HG03571 (cell line): ENCODE results near the gene SHE.

ENCODE experiments used
- ATAC-seq: cut with Tn5 transposase; IDR thresholded peaks from one replicate; pipeline ENCODE4 v1.9.1; 2021; ENCODE audit not compliant: unreplicated experiment

Gene SHE

DNA sequence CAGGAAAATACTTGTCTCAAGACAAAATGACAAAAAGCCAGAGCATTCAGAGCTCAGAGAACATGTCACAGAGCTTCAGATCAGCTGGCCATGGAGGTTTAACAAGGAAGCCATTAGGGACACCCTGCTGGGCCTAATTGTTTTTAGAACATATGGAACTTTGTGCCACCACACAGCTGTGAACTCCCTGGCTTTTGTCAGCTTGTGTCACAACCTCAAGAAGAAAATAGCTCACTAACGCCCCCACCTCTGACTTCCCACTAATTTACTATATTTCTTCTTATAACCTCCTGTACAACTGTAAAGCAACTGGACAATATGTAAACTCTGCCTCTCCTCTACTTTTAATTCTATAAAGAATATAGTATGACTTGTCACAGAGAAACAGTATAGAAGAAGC, 21.2 kb downstream of the SHE start:
- ATAC-seq, result no peak

DNA sequence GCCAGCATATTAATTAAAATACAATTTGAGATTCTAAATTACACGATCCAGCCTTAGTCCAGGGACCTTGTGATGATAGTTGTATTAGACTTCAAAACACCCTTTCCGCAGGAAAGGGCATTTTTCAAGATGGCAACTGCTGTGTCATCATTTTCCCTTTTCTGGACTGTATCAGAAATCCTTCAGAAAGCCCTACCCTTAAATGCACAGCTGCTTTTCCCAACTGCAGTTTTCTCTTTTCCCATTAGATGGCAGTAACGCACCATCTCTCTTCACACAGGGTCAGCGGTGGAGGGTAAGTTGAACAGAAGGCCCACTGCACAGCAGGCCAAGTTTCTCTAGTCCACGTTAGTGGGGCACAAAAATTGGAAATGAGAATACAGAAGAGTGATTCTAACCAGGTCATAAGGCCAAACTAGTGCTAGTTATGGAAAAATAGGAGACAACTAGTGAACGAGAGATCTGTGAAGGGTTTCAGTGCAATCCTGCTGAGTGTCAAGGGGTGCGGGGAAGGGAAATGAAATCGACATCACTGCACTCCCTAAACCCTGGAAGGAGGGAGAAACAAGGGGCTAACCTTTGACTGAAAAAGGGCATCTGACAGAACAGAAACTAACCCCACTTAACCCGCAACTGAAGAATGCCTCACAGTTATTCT, 22.3 kb downstream of the SHE start:
- ATAC-seq, result no peak

DNA sequence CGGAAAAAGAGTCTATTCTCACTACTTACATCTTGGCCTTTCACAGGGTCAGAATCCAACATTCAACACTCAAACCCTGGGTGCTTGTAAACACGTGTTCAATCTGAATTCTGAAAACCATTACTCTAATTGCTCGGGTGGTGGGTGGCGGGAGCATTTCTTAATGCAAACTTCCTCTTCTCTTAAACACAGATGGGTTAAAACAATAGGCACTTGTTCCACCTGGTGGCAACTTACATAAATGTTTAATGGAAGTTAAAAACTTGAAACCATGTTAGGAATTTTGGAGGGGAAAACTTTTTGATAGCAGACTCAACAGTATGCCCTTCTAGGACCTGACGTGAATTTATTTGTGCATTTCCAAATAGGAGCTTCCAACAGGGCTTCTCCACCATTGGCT, 23.6 kb downstream of the SHE start:
- no peak for ATAC-seq

DNA sequence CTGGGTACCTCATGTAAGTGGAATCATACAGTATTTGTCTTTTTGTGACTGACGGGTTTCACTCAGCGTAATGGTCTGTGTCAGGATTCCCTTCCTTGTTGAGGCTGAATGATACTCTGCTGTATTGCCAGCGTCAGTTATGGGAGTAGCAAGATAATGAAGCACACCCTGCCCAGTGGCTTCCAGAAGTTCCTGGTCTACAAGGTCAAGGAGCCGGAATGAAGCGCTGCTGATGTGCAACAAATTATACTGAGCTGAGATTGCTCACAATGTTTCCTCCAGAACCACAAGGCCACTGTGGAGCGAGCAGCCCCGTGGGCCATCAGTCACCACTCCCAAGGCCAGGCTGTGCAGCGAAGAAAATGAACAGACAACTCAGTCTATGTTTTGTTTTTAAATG, 24.2 kb downstream of the SHE start:
- no peak for ATAC-seq

DNA sequence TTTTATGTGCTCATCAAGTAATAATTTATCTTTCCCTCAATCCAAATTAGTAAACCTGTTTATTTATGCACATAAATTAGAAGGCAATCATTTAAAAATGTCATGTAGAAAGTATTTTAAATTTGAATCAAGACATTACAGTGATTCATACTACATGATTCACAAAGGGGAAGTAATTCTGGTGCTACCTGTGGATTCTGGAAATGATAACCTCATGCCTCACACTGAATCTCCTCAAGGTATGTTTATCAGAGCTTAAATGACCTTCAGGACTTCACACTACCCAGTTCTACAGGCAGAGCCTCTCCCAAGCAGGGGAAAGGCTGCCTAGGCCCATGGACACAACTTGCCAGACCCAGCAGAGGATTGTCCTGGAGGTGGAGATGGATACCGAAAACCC, 25.4 kb downstream of the SHE start:
- ATAC-seq, result no peak

DNA sequence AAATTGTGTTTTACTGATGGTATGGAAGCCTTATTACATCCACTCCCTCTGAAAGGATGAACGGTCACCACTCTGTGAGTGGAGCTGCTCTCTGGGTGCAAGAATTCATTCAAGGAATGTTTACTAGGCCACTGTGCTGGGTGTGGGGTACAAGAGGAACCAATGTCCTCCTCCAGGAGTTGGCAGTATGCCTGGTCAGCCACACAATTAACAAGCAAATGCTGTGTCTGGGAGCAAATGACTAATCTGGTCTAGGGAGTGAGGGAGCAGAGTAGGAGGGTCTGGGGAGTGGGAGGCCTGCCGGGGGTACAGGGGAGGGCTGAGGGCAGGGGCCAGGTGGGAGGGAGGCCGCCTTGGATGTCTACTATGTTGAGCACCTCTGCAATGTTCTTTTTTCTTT, 27.4 kb downstream of the SHE start:
- no peak for ATAC-seq

DNA sequence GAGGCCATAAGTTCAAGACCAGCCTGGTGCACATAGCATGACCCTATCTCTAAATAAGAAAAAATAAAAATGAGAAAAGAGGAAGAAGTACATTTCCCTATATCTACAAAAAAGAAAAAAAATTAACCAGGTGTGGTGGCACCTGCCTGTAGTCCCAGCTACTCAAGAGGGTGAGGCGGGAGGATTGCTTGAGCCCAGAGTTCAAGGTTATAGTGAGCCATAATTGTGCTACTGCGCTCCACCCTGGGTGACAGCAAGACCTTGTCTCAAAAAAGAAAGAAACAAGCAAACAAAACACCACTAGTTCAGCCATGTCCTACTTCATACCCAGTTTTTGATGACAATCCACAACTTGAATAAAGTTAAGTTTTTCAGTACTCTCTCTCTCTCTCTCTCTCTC, 30.9 kb downstream of the SHE start:
- no peak for ATAC-seq

DNA sequence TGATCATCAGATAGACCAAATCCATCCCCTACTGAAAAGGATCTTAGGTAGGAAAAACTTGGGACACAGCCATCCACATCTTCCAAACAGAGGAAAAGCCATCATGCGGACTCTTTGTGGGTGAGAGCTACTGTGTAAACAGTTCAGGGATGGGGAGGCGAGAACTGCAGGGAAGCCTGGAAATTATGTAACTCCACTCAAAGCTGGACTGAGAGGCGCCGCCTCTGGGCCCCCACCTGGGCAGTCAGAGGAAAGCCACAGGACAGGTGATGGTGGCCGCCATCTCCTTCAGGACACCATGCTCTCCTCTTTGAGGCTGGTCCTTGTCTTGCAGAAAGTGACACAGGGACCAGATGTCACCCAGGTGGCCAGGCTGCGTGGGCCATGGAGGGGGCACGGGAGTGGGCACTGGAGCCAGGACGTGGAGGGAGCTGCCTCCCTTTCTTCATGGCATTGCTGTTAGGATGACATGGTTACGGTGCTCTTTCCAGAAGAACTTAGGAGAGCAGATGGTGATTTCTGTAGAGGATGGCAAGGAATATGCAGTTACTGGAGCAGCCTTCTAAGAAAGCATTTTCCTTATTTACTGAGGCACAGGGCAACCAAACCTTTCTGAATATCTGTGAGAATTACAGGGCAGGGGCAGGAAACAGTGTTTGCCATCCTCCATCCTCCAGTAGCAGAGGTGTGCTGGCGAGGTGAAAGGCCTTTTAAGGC, 32.2 kb downstream of the SHE start:
- no peak for ATAC-seq

DNA sequence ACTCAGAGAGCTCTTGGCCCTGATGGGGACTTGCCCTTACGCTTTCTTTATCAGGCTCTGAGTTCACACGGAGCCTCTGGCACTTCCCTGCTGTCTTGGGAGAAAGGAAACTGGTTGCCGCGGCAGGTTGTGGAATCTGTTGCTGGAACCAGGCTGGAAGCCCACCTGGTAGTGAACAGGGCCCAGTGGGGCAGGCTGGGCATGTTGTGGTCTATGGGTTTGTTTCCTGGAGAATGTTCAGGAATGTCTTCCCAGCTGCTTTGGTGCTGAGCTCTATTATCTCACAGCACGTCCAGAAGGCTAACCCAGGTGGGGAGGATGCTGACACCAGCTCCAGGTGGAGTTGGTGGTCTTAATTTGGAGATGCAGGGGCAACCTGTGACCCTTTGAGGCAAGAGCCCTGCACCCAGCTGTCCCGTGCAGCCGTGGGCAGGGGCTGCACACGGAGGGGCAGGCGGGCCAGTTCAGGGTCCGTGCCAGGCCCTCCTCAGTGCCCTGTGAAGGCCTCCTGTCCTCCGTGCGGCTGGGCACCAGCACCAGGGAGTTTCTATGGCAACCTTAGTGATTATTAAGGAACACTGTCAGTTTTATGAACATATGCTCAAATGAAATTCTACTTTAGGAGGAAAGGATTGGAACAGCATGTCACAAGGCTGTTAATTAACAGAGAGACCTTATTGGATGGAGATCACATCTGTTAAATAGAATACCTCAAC, 33.5 kb downstream of the SHE start:
- ATAC-seq, result no peak

DNA sequence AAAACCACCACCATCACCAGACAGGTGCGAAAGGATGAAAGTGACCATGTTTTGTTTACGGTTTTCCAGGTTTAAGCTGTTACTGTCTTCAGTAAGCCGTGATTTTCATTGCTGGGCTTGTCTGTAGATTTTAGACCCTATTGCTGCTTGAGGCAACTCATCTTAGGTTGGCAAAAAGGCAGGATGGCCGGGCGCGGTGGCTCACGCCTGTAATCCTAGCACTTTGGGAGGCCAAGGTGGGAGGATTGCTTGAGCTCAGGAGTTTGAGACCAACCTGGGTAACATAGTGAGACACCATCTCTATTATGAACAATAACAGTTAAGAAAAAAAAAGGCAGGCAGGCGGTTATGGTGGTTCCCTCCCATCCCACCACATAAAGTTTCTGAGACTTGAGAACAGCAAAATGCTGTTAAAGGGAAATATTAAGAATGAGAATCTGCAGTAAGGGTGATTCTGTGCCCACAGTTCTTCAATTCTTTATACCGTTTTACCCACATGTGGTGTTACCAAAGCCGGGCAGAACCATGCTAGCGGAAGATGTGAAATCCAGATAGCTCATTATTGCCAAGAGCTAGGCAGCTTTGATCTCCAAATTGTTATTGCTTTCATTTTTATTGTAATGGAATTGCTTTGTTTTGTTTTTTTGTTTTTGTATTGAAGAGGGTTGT, 34.6 kb downstream of the SHE start:
- ATAC-seq, result no peak

DNA sequence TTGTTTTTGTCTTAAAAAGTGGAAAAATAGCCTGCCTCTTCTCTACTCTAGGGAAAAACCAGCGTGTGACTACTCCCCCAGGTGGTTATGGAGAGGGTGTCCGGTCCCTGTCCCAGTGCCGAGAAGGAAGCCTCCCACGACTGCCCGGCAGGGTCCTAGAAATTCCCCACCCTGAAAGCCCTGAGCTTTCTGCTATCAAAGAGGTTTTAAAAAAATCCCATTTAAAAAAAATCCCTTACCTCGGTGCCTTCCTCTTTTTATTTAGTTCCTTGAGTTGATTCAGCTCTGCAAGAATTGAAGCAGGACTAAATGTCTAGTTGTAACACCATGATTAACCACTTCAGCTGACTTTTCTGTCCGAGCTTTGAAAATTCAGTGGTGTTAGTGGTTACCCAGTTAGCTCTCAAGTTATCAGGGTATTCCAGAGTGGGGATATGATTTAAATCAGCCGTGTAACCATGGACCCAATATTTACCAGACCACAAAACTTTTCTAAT, 35.2 kb downstream of the SHE start:
- no peak for ATAC-seq

DNA sequence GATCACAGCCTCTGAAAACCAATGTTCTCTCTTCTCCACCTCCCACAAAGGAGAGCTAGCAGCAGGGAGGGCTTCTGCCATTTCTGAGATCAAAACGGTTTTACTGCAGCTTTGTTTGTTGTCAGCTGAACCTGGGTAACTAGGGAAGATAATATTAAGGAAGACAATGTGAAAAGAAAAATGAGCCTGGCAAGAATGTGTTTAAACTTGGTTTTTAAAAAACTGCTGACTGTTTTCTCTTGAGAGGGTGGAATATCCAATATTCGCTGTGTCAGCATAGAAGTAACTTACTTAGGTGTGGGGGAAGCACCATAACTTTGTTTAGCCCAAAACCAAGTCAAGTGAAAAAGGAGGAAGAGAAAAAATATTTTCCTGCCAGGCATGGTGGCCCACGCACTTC, 36.0 kb downstream of the SHE start:
- ATAC-seq, result no peak

DNA sequence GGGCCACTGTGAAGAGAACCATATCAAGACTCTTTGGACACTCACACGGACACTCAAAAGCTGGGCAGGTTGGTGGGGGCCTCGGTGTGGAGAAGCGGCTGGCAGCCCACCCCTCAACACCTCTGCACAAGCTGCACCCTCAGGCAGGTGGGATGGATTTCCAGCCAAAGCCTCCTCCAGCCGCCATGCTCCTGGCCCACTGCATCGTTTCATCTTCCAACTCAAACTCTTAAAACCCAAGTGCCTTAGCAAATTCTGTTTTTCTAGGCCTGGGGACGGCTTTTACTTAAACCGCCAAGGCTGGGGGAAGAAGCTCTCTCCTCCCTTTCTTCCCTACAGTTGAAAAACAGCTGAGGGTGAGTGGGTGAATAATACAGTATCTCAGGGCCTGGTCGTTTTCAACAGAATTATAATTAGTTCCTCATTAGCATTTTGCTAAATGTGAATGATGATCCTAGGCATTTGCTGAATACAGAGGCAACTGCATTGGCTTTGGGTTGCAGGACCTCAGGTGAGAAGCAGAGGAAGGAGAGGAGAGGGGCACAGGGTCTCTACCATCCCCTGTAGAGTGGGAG, 36.5 kb downstream of the SHE start:
- ATAC-seq, result no peak

DNA sequence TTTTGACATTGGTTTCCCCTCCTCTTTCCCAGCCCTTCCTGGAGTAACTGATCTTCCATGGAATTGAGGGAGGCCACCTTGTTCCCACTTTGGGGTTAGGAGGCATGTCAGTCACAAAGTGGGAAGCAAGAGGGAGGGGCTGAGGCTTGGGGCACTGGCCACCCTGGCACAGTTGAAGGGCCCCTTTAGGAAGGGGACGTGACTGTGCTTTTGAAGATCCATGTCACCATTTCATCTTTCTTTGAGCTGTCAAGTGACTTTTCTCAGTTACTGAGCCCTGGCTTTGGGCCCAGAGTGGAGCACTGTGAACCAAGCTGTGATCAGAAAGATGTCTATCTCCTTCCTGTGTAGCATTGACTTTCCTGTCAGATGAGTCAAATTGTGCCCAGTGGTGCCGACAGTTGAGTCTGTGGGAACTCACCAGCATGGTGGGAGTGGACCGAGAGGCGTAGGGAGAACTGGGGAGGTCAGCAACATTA, 38.7 kb downstream of the SHE start:
- no peak for ATAC-seq

DNA sequence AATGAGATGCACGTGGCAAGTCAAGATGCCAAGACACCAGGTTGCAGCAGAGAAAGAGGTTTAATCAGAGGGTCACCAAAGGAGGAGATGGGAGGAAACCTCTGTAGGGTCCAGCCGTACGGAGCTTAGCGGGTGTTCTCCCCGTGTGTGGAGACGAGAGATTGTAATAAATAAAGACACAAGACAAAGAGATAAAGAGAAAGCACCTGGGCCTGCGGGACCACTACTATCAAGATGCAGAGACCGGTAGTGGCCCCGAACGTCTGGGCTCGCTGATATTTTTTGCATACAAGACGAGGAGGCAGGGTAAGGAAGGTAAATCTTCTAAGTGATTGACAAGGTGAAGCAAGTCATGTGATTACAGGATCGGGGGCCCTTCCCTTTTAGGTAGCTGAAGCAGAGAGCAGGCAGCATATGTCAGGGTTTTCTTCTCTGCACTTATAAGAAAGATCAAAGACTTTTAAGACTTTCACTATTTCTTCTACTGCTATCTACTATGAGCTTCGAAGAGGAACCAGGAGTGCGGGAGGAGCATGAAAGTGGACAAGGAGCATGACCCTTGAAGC, 41.4 kb downstream of the SHE start:
- no peak for ATAC-seq

DNA sequence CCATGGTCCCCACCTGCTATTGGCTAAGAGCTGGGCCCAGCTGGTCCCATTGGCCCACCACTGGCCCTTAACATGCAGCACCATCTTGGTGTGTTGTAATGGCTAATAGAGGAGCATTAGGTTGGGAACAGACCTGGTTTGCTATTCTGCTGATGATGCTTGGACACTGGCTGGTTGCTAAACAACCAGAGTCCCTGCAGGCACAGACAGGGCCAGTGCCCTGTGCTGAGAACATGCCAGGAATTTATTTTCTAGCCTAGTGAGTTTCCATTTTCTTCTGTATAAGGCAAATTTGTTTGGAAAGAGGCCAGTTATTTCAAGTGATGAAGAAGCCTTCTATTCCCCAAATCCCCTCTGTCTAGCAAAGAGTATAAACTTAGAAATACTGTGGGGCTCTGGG, 43.1 kb downstream of the SHE start:
- ATAC-seq, result no peak

DNA sequence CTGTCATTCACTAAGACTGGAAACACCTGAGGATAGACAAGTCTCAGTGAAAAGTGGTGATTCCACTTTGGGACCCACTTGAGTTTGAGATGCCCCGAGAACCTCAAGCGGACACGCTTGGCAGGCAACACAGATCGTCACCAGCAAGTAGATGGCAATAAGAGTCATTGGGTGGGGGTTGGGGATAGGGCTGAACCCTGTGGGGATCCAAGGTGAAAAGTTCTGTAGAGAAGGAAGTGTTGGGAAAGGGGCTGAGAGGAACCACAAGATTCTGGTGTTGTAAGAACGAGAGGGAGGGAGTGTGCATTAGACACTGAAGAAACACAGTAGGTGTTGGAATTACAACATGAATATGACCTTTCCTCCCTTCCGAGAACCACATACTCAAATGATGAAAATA, 45.6 kb downstream of the SHE start:
- no peak for ATAC-seq

DNA sequence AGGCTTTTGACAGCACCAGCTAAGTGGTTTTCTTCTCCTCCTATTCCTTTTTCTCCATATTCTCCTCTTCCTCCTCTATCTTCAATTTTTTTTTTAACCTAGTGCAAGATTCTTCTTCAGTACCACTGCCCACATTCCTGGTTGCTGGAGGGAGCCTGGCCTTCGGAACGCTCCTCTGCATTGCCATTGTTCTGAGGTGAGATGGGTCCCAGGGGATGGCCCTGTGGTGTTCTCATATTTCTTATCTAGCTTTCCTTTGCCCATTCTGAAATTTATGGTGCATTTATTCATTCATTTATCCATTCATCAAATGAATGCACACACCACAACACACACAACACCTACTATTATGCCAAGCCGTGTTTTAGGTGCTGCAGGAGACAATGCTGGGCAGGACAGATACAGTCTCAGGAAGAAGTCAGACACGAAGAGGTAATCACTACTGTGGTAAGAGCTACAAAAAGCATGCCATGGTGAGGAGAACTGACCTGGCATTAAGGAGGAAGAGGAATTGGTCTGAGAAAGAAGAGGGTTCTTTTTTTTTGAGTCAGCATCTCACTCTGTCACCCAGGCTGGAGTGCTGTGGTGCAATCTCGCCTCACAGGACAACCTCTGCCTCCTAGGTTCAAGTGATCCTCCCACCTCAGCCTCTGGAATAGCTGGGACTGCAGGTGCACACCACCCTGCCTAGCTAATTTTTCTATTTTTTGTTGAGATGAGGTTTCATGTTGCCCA, 47.7 kb downstream of the SHE start:
- no peak for ATAC-seq

DNA sequence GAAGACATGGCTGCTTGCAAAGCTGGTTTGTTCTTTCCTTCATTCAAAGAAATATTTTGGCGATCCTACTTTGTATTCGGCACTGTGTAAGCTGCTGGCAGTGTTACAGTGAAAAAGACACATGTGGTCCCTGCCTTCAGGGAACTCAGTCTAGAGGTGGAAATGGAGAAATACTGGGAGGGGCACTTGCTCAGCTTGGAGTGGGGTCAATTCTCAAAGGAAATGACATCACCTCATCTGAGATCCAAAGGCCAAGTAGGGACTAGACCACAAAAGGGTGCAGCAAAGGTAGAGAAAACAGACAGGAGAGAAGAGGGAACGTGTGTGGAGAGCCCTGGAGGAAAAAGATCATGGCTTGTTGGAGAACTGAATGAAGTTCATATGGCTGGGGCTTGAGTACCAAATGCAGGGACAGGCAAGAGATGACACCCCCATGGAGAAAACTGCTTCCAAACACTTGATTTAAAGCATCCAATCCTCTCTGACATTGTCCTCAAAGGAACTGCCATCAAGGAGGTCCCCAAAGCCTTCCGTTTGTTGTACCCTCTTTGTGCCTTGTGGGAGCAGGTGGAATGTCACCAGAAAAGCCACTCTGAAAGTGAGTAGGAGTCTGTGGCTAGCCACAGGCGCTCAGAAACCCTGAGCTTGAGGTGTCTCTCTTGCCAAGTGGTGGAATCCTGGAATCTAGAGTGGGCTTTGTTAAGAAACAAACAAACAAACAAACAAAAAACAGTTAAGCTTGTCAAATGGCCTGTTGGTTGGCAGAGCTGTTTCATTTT, 48.4 kb downstream of the SHE start:
- no peak for ATAC-seq
